ENCODE measurements around the gene AQP1. TPM values are rescaled to one million over a fixed set of nuclear protein-coding genes. Genes with fewer than 3 reads are reported as not detected.

Gene AQP1
- 22.2 and 62.1 TPM in 2 replicates for total RNA-seq (ENCODE audit: low replicate concordance)

GRCh38 chr7:30911561-30911969, at the start of gene AQP1:
AQP1 (plus strand) TSS chr7:30911853; CDS start chr7:30911910, 57 bp downstream.

GRCh38 chr7:30963842-30964241, 52.2 kb downstream of the AQP1 start, which contains the start of gene GHRHR:
GHRHR (plus strand) TSS chr7:30963953; CDS start chr7:30964069, 116 bp downstream.

Other genes starting within 250 kb of the AQP1 start
- not detected in 2 replicates for gene CRHR2, start 229.4 kb upstream of the AQP1 start, total RNA-seq (ENCODE audit: low replicate concordance)
- gene INMT, start 159.7 kb upstream of the AQP1 start, total RNA-seq (ENCODE audit: low replicate concordance) = 87.2 and 104 TPM in 2 replicates
- gene MINDY4, start 140.4 kb upstream of the AQP1 start, total RNA-seq (ENCODE audit: low replicate concordance) = 4.7 and 5.0 TPM in 2 replicates
- gene GHRHR, start 52.1 kb downstream of the AQP1 start, total RNA-seq (ENCODE audit: low replicate concordance) = not detected in 2 replicates
- 0.35 TPM in 1 of 2 replicates, not detected in the other for gene ADCYAP1R1, start 140.5 kb downstream of the AQP1 start, total RNA-seq (ENCODE audit: low replicate concordance)